ENCODE results near the gene NFYC. TPM values are rescaled to one million over a fixed set of nuclear protein-coding genes. Genes with fewer than 3 reads are reported as not detected.

The NFYC gene
- total RNA-seq, 1 experiment from 2014 or later, result 46.5 TPM

GRCh38 chr1:40679165-40679953, 12.1 kb upstream of the NFYC start:
- no peak for TF ChIP-seq TEAD4 (CRISPR knock-in tag; IDR thresholded peaks at IDR 0.05)
- peak; percentile 54; the same call in 1 of the 2 replicates for TF ChIP-seq USF2 (CRISPR knock-in tag; IDR thresholded peaks at IDR 0.05)
- Mint-ChIP-seq H3K27ac (no peak overlapping the region), H3K36me3 (no peaks in the 10 kb centered on the region), H3K4me3 (no peak overlapping the region), H3K27me3 (ENCODE audit: low read depth) (no peaks in the 10 kb centered on the region), H3K4me1 (no peaks in the 10 kb centered on the region; the same call in 1 of the 2 replicates), H3K9me3 (peaks cover 14% of the 10 kb centered on the region)
- DNase-seq (ENCODE audit: low spot score) (no peak), ATAC-seq (0 out of 2 replicates have a peak, but pooled peaks have one; percentile 38)
- POLR2A ChIA-PET, result interaction anchor here (1.9 kb wide), 1 partner anchor 12 kb away, joined by 7 read pairs; the partner anchor contains the start of gene NFYC
- CTCF ChIA-PET, result interaction anchor here (0.8 to 3.1 kb wide), 3 partner anchors 10 to 54 kb away, joined by 4 to 13 read pairs (median 4); no protein-coding TSS in a partner anchor

- TF ChIP-seq, protein P1, sequence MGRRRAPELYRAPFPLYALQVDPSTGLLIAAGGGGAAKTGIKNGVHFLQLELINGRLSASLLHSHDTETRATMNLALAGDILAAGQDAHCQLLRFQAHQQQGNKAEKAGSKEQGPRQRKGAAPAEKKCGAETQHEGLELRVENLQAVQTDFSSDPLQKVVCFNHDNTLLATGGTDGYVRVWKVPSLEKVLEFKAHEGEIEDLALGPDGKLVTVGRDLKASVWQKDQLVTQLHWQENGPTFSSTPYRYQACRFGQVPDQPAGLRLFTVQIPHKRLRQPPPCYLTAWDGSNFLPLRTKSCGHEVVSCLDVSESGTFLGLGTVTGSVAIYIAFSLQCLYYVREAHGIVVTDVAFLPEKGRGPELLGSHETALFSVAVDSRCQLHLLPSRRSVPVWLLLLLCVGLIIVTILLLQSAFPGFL (CRISPR knock-in tag; IDR thresholded peaks at IDR 0.05; ENCODE audit: borderline replicate concordance), result no peak
- peaks cover under 1% of the 10 kb centered on the region for H3K4me1 Mint-ChIP-seq
- no peak overlapping the region for H3K27ac Mint-ChIP-seq
- ChIA-PET CTCF (interaction anchor here (1.3 kb wide), 1 partner anchor 16 kb away, joined by 4 read pairs; no protein-coding TSS in a partner anchor), POLR2A (interaction anchor here (0.6 to 0.7 kb wide), 2 partner anchors 11 to 37 kb away, joined by 3 read pairs; no protein-coding TSS in a partner anchor)
- DNase-seq (ENCODE audit: low spot score), result no peak
- peaks cover 14% of the 10 kb centered on the region for H3K9me3 Mint-ChIP-seq
- no peak overlapping the region for H3K4me3 Mint-ChIP-seq
- no peak for ATAC-seq
- no peaks in the 10 kb centered on the region for H3K27me3 Mint-ChIP-seq (ENCODE audit: low read depth)
- H3K36me3 Mint-ChIP-seq, result peaks cover 16% of the 10 kb centered on the region
Observed at GRCh38 chr1:40684669-40685068, 6.8 kb upstream of the NFYC start.

- ATAC-seq, result no peak
- POLR2A ChIA-PET, result interaction anchor here (0.6 kb wide), 1 partner anchor 15 kb away, joined by 3 read pairs; no protein-coding TSS in a partner anchor
Observed at GRCh38 chr1:40687059-40687458, 4.4 kb upstream of the NFYC start.

More at GRCh38 chr1:40687059-40687458, 4.4 kb upstream of the NFYC start:
- H3K27me3 Mint-ChIP-seq (ENCODE audit: low read depth), result no peaks in the 10 kb centered on the region
- CTCF ChIA-PET, result interaction anchor here (0.7 kb wide), 1 partner anchor 96 kb away, joined by 3 read pairs; no protein-coding TSS in a partner anchor
- no peak overlapping the region for H3K27ac Mint-ChIP-seq
- H3K9me3 Mint-ChIP-seq, result peaks cover 14% of the 10 kb centered on the region
- H3K36me3 Mint-ChIP-seq, result peaks cover 16% of the 10 kb centered on the region
- TF ChIP-seq HMGA2 (CRISPR knock-in tag; IDR thresholded peaks at IDR 0.05), result no peak
- no peak for TF ChIP-seq ARID4B (CRISPR knock-in tag; IDR thresholded peaks at IDR 0.05; ENCODE audit: borderline replicate concordance)
- no peak for TF ChIP-seq E2F5 (CRISPR knock-in tag; IDR thresholded peaks at IDR 0.05)
- TF ChIP-seq ESRRA (CRISPR knock-in tag; IDR thresholded peaks at IDR 0.05; ENCODE audit: borderline replicate concordance), result no peak
- peaks cover 14% of the 10 kb centered on the region for H3K4me1 Mint-ChIP-seq
- no peak overlapping the region for H3K4me3 Mint-ChIP-seq
- DNase-seq (ENCODE audit: low spot score), result no peak
